ENCODE results near the gene IFNE. TPM values are rescaled to one million over a fixed set of nuclear protein-coding genes. Genes with fewer than 3 reads are reported as not detected.

Gene IFNE
- polyA plus RNA-seq, 1 of the 3 experiments (the other 2 are of a cell fraction) = 0.05 TPM

DNA sequence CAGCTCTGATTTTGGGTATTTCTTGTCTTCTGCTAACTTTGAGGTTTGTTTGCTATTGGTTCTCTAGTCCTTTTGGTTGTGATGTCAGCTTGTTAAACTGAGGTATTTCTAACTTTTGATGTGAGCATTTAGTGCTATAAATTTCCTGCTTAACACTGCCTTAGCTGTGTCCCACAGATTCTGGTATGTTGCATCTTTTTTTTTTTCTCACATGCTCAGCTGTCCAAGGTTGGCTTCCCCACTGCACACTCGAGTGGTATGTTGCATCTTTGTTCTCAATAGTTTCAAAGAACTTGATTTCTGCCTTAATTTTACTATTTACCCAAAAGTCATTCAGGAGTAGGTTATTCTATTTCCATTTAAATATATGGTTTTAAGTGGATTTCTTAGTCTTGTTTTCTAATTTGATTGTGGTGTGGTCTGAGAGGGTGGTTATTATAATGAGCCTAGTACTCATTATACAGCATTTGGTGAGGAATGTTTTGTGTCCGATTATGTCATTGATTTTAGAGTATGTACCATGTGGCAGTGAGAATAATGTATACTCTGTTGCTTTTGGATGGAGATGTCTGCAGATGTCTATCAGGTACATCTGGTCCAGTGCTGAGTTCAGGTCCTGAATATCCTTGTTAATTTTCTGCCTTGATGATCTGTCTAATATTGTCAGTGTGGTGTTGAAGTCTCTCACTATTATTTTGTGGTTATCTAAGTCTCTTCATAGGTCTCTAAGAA, 42.2 kb upstream of the IFNE start:
- ChIA-PET POLR2A (no interaction called here), CTCF (no interaction called here)
- DNase-seq = no peak
- TF ChIP-seq PBX3 (IDR thresholded peaks at IDR 0.05) = no peak
- no peak for TF ChIP-seq MEF2A (IDR thresholded peaks at IDR 0.05; ENCODE audit: borderline replicate concordance, low read depth)
- TF ChIP-seq POLR2AphosphoS5 (IDR thresholded peaks at IDR 0.05; ENCODE audit: low read depth, low read length) = no peak
- TF ChIP-seq SIN3A (IDR thresholded peaks at IDR 0.05; ENCODE audit: borderline replicate concordance, low read depth, low read length) = no peak
- TF ChIP-seq EP300 (IDR thresholded peaks at IDR 0.05; ENCODE audit: borderline replicate concordance in 1 of 2, low read depth in 1 of 2, low read length in 1 of 2) = no peak
- TF ChIP-seq USF2 (IDR thresholded peaks at IDR 0.05; ENCODE audit: borderline replicate concordance, low read depth, low read length) = no peak
- TF ChIP-seq GABPA (IDR thresholded peaks at IDR 0.05; ENCODE audit: low read depth) = no peak
- TF ChIP-seq, protein P1, sequence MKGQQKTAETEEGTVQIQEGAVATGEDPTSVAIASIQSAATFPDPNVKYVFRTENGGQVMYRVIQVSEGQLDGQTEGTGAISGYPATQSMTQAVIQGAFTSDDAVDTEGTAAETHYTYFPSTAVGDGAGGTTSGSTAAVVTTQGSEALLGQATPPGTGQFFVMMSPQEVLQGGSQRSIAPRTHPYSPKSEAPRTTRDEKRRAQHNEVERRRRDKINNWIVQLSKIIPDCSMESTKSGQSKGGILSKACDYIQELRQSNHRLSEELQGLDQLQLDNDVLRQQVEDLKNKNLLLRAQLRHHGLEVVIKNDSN (IDR thresholded peaks at IDR 0.05; ENCODE audit: borderline replicate concordance, low read depth) = no peak
- no peak for TF ChIP-seq FOXJ3 (CRISPR knock-in tag; IDR thresholded peaks at IDR 0.05)
- TF ChIP-seq, protein P2, sequence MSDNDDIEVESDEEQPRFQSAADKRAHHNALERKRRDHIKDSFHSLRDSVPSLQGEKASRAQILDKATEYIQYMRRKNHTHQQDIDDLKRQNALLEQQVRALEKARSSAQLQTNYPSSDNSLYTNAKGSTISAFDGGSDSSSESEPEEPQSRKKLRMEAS (IDR thresholded peaks at IDR 0.05; ENCODE audit: low read depth) = no peak
- no peak for TF ChIP-seq CHD2 (IDR thresholded peaks at IDR 0.05; ENCODE audit: low read length, partially characterized antibody)
- no peak for TF ChIP-seq RAD21 (IDR thresholded peaks at IDR 0.05; ENCODE audit: low read length)
- no peak for TF ChIP-seq RFX5 (IDR thresholded peaks at IDR 0.05; ENCODE audit: low read length)
- TF ChIP-seq MXI1 (IDR thresholded peaks at IDR 0.05; ENCODE audit: low read depth, low read length) = no peak
- TF ChIP-seq IRF3 (IDR thresholded peaks at IDR 0.05; ENCODE audit: low read depth, low read length) = no peak
- no peak for TF ChIP-seq NRF1 (IDR thresholded peaks at IDR 0.05; ENCODE audit: low read depth, low read length)
- no peak for TF ChIP-seq REST (IDR thresholded peaks at IDR 0.05; ENCODE audit: low read depth, low read length)
- H3K9me3 ChIP-seq = no peaks in the 10 kb centered on the region
- WGBS (ENCODE audit: low lambda C conversion rate) = 11% methylated on average over 2 of the region's 2 CpGs
- no peaks in the 10 kb centered on the region for H3K4me1 ChIP-seq (ENCODE audit: control insufficient read depth in 1 of 2, insufficient read depth in 2 of 2, low read depth in 1 of 2, low read length in 1 of 2)
- H3K4me2 ChIP-seq = no peak overlapping the region
- no peaks in the 10 kb centered on the region for H3K79me2 ChIP-seq (ENCODE audit: insufficient read depth)
- H3K9me2 ChIP-seq = no peaks in the 10 kb centered on the region
- no peak overlapping the region for H3K27ac ChIP-seq (ENCODE audit: low read depth in 2 of 2, low read length in 1 of 2)
- H3K27me3 ChIP-seq (ENCODE audit: insufficient read depth) = no peaks in the 10 kb centered on the region
- no peak overlapping the region for H2AFZ ChIP-seq (ENCODE audit: low read depth)
- no peaks in the 10 kb centered on the region for H4K20me1 ChIP-seq (ENCODE audit: insufficient read depth)
- H3K4me3 ChIP-seq (ENCODE audit: low read depth in 2 of 2, low read length in 1 of 2) = no peak overlapping the region
- no peaks in the 10 kb centered on the region for H3F3A ChIP-seq (replicated peaks; ENCODE audit: insufficient read depth)
- no peaks in the 10 kb centered on the region for H3K36me3 ChIP-seq (replicated peaks in 1 of 2; ENCODE audit: control insufficient read depth in 1 of 2, insufficient read depth in 2 of 2, low read length in 1 of 2)
- H3K9ac ChIP-seq = no peak overlapping the region

Measured in SK-N-SH (cell line).